ENCODE data around the gene SLC38A9.

Gene SLC38A9

GRCh38 chr5:55649963-55650362 lies 62.2 kb downstream of the SLC38A9 start:
- Mint-ChIP-seq H3K4me1 (ENCODE audit: low read depth) (peaks cover 23% of the 10 kb centered on the region), H3K36me3 (peaks cover 12% of the 10 kb centered on the region), H3K27ac (peak overlapping the region; percentile 62), H3K4me3 (peak overlapping the region; percentile 4), H3K27me3 (no peaks in the 10 kb centered on the region), H3K9me3 (ENCODE audit: low read depth) (no peaks in the 10 kb centered on the region)

DNA sequence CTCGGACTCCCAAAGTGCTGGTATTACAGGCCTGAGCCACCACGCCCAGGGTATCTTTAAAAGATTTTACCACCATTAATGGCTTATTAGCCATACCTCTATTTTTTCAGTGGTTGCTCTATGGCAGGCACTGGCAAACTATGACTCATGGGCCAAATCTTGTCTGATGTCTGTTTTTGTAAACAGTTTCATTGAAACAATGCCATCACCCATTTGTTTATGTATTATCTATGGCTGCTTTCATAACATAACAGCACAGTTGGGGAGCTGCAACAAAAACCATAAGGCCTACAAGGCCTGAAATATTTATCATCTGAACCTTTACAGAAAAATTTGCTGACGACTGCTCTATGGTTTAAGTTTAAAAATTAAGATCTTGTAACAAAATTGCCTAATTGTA lies 66.8 kb downstream of the SLC38A9 start:
- Mint-ChIP-seq H3K4me1 (ENCODE audit: low read depth) (peaks cover 10% of the 10 kb centered on the region), H3K27ac (no peak overlapping the region), H3K9me3 (ENCODE audit: low read depth) (no peaks in the 10 kb centered on the region), H3K36me3 (peaks cover 14% of the 10 kb centered on the region), H3K4me3 (no peak overlapping the region), H3K27me3 (no peaks in the 10 kb centered on the region)

- Mint-ChIP-seq H3K4me1 (ENCODE audit: low read depth) (peaks cover 10% of the 10 kb centered on the region), H3K9me3 (ENCODE audit: low read depth) (no peaks in the 10 kb centered on the region), H3K4me3 (no peak overlapping the region), H3K36me3 (peaks cover 15% of the 10 kb centered on the region), H3K27me3 (no peaks in the 10 kb centered on the region), H3K27ac (no peak overlapping the region)
Observed at GRCh38 chr5:55638455-55638854, 73.7 kb downstream of the SLC38A9 start.

DNA sequence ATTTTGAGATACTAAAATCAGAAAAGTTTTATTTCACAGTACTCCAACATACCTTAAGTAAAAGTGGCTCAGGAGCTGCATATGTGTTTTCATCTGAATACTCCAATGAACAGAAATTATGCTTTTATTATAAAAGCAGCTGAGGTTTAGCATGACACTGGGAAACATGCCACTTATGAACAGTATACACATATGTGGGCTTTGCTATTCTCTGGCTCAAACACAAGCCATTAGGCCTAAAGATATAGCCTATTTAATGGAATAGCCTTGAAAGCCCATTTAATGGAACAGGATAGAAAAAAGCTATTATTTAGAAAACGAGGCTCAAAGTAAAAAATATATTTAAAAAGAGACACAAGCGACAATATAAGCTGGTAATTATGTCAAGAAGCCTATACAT lies 74.1 kb downstream of the SLC38A9 start:
- Mint-ChIP-seq H3K4me1 (ENCODE audit: low read depth) (peaks cover 10% of the 10 kb centered on the region), H3K36me3 (peaks cover 15% of the 10 kb centered on the region), H3K27ac (no peak overlapping the region), H3K9me3 (ENCODE audit: low read depth) (no peaks in the 10 kb centered on the region), H3K4me3 (no peak overlapping the region), H3K27me3 (no peaks in the 10 kb centered on the region)

DNA sequence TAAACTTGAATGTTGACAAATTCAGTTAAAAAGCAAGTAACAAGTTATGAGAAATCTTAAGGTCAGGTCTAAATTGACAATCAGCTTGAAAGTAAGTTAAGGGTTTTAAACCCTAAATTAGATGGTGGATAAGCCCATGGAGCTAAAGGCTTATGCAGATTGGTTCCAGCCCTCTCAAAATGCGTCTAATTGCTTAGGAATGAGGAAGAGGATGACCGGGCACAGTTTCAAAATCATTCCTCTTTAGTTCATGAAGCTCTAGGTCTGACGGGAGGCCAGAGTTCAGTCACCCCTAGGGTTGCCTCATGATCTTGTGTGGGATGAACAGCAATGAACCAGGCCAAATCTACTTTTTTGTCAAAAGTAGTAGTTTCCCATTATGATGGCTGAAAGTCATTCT lies 75.4 kb downstream of the SLC38A9 start:
- H3K27ac Mint-ChIP-seq, result no peak overlapping the region
- no peak overlapping the region for H3K4me3 Mint-ChIP-seq
- H3K4me1 Mint-ChIP-seq (ENCODE audit: low read depth), result peaks cover 10% of the 10 kb centered on the region

DNA sequence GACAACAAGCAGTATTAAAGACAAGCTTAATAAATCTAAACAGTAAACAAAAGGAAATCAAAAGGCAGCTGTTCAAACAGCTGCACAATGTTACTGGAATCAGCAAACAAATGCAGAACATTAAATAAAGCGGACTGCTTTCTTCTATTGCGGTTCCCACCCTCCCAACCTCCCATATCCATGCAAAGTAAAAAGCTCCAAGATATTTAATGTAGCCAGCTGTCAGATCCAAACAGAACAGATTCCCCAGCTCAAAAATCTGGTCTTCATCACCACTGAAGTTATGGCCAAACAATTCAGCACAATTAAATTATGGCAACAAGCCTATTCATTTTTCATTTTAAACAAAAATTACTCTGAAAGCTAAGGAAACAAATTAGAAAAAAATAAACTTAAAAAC lies 75.9 kb downstream of the SLC38A9 start:
- no peak overlapping the region for H3K4me3 Mint-ChIP-seq
- H3K4me1 Mint-ChIP-seq (ENCODE audit: low read depth), result peaks cover 10% of the 10 kb centered on the region
- H3K36me3 Mint-ChIP-seq, result peaks cover 16% of the 10 kb centered on the region
- no peak overlapping the region for H3K27ac Mint-ChIP-seq
- no peaks in the 10 kb centered on the region for H3K9me3 Mint-ChIP-seq (ENCODE audit: low read depth)
- H3K27me3 Mint-ChIP-seq, result no peaks in the 10 kb centered on the region

More for the DNA sequence above, 75.4 kb downstream of the SLC38A9 start:
- Mint-ChIP-seq H3K27me3 (no peaks in the 10 kb centered on the region), H3K36me3 (peaks cover 17% of the 10 kb centered on the region), H3K9me3 (ENCODE audit: low read depth) (no peaks in the 10 kb centered on the region)

- peaks cover 18% of the 10 kb centered on the region for H3K36me3 Mint-ChIP-seq
- peaks cover 10% of the 10 kb centered on the region for H3K4me1 Mint-ChIP-seq (ENCODE audit: low read depth)
- no peak overlapping the region for H3K27ac Mint-ChIP-seq
- H3K4me3 Mint-ChIP-seq, result no peak overlapping the region
- no peaks in the 10 kb centered on the region for H3K27me3 Mint-ChIP-seq
- H3K9me3 Mint-ChIP-seq (ENCODE audit: low read depth), result no peaks in the 10 kb centered on the region
Observed at GRCh38 chr5:55634866-55635265, 77.3 kb downstream of the SLC38A9 start.

DNA sequence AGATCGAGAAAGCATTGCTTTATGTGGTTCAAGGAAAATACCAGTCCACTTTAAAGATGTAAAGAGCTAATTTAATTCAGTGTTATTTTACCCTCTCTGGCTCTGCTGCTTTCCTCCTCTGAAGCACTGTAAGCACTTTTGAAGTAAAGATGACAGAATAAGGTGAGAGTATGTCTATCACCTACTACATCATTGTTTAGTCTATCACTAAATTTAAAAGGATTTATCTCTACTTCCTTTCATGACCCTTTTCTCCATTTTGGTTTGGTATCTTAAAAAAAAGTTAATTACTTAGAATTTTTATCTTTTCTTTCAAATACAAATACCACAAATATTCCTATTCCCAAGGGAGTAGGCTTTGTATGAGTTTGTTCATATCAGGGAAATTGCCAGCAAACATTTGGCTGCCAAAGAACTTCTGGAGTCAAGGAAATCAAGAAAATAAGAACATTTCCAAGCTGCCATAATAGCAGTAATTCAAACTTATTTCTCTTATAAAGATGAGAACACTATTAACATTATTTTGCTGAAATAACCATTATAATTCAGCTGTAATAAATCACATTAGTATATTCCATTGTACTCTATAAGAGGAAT lies 77.8 kb downstream of the SLC38A9 start:
- Mint-ChIP-seq H3K27me3 (no peaks in the 10 kb centered on the region), H3K36me3 (peaks cover 20% of the 10 kb centered on the region), H3K4me3 (no peak overlapping the region), H3K9me3 (ENCODE audit: low read depth) (no peaks in the 10 kb centered on the region), H3K27ac (no peak overlapping the region), H3K4me1 (ENCODE audit: low read depth) (peaks cover 10% of the 10 kb centered on the region)

- no peak overlapping the region for H3K4me3 Mint-ChIP-seq
- no peak overlapping the region for H3K27ac Mint-ChIP-seq
- H3K36me3 Mint-ChIP-seq, result peaks cover 18% of the 10 kb centered on the region
- no peaks in the 10 kb centered on the region for H3K27me3 Mint-ChIP-seq
- no peaks in the 10 kb centered on the region for H3K9me3 Mint-ChIP-seq (ENCODE audit: low read depth)
- H3K4me1 Mint-ChIP-seq (ENCODE audit: low read depth), result peaks cover 10% of the 10 kb centered on the region
Observed at GRCh38 chr5:55633574-55634208, 78.4 kb downstream of the SLC38A9 start.

DNA sequence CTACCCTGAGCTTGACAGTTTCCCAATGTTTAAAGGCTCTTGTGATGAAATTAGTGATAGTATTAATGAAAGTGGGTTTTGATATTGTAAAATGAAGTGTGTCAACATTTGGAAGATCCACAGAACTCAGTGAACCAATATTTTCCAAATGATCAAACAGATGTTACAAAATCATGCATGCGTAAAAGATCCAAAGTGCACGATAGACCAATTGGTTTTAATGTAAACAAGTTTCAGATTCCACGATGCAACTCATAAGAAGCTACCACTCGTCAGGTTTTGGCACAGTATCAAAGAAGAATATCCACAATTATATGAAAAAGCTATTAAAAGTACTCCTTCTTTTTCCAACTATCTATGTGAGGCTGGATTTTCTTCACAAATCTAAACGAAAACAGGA lies 82.3 kb downstream of the SLC38A9 start:
- Mint-ChIP-seq H3K27me3 (no peaks in the 10 kb centered on the region), H3K36me3 (peaks cover 21% of the 10 kb centered on the region)

GRCh38 chr5:55626790-55627189 lies 85.3 kb downstream of the SLC38A9 start:
- H3K36me3 Mint-ChIP-seq, result peaks cover 16% of the 10 kb centered on the region
- H3K4me3 Mint-ChIP-seq, result no peak overlapping the region
- no peaks in the 10 kb centered on the region for H3K9me3 Mint-ChIP-seq (ENCODE audit: low read depth)
- no peak overlapping the region for H3K27ac Mint-ChIP-seq
- H3K27me3 Mint-ChIP-seq, result no peaks in the 10 kb centered on the region
- no peaks in the 10 kb centered on the region for H3K4me1 Mint-ChIP-seq (ENCODE audit: low read depth)

More for the DNA sequence above, 82.3 kb downstream of the SLC38A9 start:
- peaks cover 8% of the 10 kb centered on the region for H3K4me1 Mint-ChIP-seq (ENCODE audit: low read depth)
- H3K9me3 Mint-ChIP-seq (ENCODE audit: low read depth), result no peaks in the 10 kb centered on the region
- H3K4me3 Mint-ChIP-seq, result no peak overlapping the region
- H3K27ac Mint-ChIP-seq, result no peak overlapping the region

DNA sequence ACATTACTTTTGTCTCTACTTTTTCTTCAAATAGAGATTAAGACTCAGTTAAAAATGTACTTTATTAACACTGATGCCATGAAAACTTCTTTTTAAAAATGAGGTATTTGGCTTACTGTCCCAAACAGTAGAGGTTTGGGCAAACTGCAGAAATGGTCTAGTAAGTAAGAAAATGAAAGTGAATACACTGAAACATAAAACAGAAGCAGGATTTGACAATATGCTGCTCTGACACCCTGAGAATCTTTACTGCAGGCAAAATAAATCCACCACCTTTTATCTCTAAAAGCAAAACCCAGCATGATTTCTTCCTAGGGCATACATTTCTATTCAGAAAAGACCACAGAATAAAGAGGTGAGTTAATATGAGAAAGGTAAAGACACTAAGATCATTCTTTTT lies 86.2 kb downstream of the SLC38A9 start:
- no peak overlapping the region for H3K4me3 Mint-ChIP-seq

GRCh38 chr5:55625589-55625909 lies 86.6 kb downstream of the SLC38A9 start:
- peaks cover 11% of the 10 kb centered on the region for H3K36me3 Mint-ChIP-seq
- H3K27ac Mint-ChIP-seq, result no peak overlapping the region
- H3K27me3 Mint-ChIP-seq, result no peaks in the 10 kb centered on the region
- H3K4me3 Mint-ChIP-seq, result no peak overlapping the region
- H3K4me1 Mint-ChIP-seq (ENCODE audit: low read depth), result no peaks in the 10 kb centered on the region
- no peaks in the 10 kb centered on the region for H3K9me3 Mint-ChIP-seq (ENCODE audit: low read depth)

More for the DNA sequence above, 86.2 kb downstream of the SLC38A9 start:
- Mint-ChIP-seq H3K27ac (no peak overlapping the region), H3K9me3 (ENCODE audit: low read depth) (no peaks in the 10 kb centered on the region), H3K27me3 (no peaks in the 10 kb centered on the region), H3K4me1 (ENCODE audit: low read depth) (no peaks in the 10 kb centered on the region), H3K36me3 (peaks cover 11% of the 10 kb centered on the region)

- no peaks in the 10 kb centered on the region for H3K27me3 Mint-ChIP-seq
Observed at GRCh38 chr5:55624841-55625588, 87.1 kb downstream of the SLC38A9 start.

GRCh38 chr5:55623789-55624188 lies 88.3 kb downstream of the SLC38A9 start:
- no peaks in the 10 kb centered on the region for H3K27me3 Mint-ChIP-seq
- H3K27ac Mint-ChIP-seq, result no peak overlapping the region
- peaks cover 7% of the 10 kb centered on the region for H3K36me3 Mint-ChIP-seq
- no peaks in the 10 kb centered on the region for H3K9me3 Mint-ChIP-seq (ENCODE audit: low read depth)
- H3K4me1 Mint-ChIP-seq (ENCODE audit: low read depth), result no peaks in the 10 kb centered on the region
- no peak overlapping the region for H3K4me3 Mint-ChIP-seq

More at GRCh38 chr5:55624841-55625588, 87.1 kb downstream of the SLC38A9 start:
- no peaks in the 10 kb centered on the region for H3K9me3 Mint-ChIP-seq (ENCODE audit: low read depth)
- peaks cover 10% of the 10 kb centered on the region for H3K36me3 Mint-ChIP-seq
- no peak overlapping the region for H3K27ac Mint-ChIP-seq
- H3K4me1 Mint-ChIP-seq (ENCODE audit: low read depth), result no peaks in the 10 kb centered on the region
- H3K4me3 Mint-ChIP-seq, result no peak overlapping the region
